Fibroblast of skin of scalp (primary cell): ENCODE data around the gene CHRM5.
"Not testable (repeated sequence)": the region's sequence is repeated elsewhere in the genome, so short reads cannot be mapped to it uniquely, and the experiment has no call there.

Source experiments
- DNase-seq: peaks from one replicate; pipeline ENCODE4 v3.0.0-alpha.2; 2013

Gene CHRM5

DNA sequence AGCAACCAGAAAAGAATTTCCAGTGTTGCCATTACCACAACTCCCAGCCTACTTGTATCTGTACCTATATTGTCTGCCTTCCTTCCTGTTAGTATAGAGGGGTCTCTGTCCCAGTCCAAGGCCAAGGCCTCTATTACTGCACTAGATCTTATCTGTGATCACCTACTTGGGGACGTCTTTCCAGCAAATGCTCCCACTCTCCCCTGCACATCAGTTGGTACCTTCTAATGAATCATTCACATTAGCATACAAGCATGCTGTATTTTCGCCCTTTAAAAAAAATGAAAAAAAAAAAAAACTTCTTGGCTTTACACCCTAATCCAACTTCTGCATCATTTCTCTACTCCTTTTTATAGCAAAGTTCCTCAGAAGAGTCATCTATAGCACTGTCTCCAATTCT lies 75.5 kb downstream of the CHRM5 start:
- no peak for DNase-seq

DNA sequence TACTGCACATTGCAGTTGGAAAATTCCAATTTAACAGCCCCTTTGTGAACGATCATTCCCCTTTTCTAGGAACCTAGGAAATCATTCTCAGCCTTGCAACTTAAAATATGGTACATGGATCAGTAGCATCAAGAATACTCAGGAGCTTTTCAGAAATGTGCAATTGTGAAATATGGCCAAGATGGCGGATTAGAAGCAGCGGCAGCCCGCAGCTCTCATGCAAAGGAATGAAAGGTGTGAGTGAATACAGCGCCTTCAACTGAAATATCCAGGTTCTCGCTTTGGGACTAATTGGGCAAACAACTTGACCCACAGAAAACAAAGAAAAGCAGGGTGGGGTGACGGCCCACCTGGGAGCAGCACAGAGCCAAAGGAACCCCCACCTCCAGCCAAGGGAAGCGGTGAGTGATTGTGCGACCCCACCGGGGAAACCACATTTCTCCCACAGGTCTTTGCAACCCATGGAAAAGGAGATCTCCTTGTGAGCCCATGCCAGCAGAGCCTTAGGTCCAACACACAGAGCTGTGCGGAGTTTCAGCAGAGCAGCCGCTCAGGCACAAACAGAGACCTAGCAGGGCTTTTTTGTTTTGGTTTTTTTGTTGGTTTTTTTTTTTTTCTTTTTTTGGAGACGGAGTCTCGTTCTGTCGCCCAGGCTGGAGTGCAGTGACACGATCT lies 78.3 kb downstream of the CHRM5 start:
- no peak for DNase-seq

DNA sequence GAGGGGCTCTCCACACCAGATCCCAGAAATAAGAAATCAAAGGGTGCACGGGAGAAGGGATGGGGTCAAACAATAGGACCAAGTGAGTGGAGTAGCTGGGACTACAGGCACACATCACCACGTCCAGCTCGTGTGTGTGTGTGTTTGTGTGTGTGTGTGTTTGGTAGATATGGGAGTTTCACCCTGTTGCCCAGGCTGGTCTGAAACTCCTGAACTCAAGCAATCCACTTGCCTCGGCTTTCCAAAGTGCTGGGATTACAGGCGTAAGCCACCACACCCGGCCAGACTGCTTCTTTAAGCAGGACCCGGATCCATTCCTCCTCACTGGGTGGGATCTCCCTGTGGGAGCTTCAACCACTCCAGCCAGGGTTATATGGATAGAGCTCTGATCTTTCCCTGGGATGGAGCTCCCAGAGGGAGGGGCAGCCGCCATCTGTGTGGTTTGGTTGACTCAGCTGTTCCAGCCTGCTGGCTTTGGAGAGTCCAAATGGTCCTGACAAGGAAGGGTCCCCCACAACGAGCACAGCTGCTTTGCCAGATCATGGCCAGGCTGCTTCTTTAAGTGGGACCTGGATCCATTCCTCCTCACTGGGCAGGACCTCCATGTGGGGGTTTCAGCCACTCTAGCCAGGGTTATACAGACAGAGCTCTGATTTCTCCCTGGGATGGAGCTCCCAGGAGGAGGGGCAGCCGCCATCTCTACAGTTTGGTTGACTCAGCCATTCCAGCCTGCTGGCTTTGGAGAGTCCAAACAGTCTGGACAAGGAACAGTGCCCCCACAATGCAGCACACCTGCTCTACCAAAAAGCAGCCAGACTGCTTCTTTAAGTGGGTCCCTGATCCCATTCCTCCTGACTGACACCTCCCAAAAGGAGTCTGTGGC lies 79.8 kb downstream of the CHRM5 start:
- DNase-seq = peak; percentile 78

DNA sequence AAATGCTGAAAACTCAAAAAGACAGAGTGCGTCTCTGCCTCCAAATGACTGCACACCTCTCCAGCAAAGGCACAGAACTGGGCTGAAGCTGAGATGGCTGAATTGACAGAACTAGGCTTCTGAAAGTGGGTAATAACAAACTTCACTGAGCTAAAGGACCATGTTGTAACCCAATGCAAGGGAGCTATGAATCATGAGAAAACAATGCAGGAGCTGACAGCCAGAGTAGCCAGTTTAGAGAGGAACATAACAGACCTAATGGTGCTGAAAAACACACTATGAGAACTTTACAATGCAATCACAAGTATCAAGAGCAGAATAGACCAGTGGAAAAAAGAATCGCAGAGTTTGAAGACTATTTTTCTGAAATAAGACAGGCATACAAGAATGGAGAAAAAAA lies 80.8 kb downstream of the CHRM5 start:
- DNase-seq = peak; percentile 86

DNA sequence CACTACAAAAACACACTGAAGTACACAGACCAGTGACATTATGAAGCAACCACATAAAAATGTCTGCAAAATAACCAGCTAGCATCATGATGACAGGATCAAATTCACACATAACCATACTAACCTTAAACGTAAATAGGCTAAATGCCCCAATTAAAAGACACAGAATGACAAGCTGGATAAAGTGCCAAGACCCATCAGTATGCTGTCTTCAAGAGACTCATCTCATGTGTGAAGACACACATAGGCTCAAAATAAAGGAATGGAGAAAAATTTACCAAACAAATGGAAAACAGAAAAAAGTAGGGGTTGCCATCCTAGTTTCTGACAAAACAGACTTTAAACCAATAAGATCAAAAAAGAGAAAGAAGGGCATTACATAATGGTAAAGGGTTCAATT lies 82.1 kb downstream of the CHRM5 start:
- not testable (repeated sequence) for DNase-seq

DNA sequence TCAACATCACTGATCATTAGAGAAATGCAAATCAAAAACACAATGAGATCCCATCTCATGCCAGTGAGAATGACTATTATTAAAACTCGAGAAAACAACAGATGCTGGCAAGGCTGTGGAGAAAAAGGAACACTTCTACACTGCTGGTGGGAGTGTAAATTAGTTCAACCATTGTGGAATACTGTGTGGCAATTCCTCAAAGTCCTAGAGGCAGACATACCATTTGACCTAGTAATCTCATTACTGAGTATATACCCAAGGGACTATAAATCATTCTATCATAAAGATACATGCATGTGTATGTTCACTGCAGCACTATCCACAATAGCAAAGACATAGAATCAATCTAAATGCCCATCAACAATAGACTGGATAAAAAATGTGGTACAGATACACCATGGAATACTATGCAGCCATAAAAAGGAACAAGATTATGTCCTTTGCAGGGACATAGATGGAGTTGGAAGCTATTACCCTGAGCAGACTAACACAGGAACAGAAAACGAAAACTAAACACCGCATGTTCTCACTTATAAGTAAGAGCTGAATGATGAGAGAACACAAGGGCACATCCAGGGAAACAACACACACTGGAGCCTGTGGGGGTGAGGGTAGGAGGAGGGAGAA lies 85.9 kb downstream of the CHRM5 start:
- DNase-seq = peak; percentile 57

DNA sequence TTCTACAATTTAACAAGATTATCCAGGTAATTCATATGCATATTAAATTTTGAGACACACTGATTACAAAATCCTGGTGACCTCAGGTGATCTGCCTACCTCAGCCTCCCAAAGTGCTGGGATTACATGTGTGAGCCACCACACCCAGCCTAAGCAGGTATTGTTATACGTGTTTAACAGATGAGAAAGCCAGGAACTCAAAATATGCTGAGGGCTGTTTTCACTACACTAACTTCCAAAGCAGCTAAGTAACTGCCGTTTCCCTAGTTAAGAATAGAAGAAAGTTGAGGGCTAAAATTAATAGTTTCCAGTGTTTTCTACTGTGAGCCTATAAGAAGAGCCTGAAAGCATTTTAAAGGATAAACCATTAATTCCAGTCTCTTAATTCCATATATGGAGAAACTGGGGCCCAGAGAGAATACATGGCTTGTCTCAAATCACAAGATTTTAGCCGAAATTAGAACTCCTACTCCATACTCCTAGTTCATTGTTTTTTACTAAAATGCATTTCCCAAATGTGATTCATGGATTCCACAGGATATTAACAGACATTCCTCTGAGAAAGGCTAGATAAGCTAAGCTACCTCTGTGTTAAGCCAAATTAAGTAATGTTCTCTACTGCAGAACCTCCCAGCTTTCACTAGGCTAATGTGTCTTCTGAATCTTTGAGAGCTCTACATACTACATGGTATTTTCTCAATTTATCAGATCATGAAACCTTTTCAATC lies 87.7 kb downstream of the CHRM5 start:
- peak; percentile 94 for DNase-seq

DNA sequence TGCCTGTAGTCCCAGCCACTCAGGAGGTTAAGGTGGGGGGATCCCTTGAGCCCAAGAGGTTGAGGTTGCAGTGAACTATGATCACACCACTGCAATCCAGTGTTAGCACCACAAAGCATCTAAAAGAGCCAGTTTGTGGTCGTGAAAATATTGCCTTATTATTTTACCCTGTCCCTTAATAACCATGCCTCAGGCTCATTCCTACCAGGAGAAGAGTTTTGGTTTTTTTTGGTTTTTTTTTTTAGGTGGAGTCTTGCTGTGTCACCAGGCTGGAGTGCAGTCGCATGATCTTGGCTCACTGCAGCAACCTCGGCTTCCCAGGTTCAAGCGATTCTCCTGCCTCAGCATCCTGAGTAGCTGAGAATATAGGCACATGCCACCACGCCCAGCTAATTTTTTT lies 88.6 kb downstream of the CHRM5 start:
- peak; percentile 81 for DNase-seq

DNA sequence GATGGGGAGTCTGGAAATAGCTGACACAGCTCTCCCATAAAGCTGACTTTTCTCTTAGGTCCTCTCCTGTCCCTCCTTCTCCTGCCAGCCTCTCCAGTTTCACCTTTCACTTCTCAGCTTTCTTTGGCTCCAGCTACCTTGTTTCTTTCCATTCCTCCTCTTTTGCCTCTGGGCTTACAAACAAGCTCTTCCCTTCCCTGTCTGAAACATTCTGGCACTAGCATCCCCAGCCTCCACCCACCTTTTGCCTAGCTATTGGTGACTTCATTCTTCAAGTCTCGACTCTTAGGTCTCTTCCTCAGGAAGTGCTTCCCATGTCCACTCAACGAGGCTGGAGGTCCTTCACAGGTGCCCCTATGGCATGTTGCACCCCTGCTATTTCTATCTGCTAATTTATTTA lies 91.2 kb downstream of the CHRM5 start:
- DNase-seq = no peak

DNA sequence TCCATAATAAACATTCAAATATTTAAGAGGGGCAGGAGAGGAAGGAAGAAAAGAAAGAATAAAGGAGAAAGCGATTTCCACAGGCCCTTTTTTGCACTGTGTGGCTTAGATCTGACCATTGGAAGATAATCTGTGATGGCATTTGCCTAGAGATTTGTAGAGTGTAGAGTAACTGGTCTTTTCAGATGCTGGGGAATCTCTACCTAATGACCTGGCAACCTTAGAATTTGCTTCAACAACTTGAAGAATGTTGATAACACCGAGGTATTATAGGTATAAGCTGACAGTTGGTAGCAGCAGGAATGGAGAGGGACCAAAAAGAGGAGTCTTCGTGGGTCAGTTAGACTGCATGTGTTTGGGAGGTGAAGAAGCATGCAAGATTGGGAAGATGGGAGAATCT lies 91.6 kb downstream of the CHRM5 start:
- DNase-seq = no peak

DNA sequence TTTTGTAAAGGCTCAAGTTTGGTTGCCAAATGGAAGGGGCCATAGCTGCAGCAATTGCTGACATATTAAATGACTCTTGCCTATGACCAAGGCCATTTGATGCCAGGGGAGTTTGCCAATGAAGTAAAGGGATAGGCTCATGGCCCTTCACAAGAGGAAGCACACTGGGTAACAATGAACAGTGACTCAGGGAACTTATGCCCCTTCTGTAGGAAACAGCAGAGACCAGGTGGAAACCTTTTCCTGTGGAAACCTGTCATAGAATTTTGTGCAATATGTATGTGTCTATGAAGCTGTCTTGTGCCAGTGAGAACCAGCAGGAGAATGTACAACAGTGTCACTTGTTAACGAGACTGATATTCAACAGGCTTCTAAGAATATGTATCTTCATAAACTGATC lies 96.1 kb downstream of the CHRM5 start:
- DNase-seq = no peak

DNA sequence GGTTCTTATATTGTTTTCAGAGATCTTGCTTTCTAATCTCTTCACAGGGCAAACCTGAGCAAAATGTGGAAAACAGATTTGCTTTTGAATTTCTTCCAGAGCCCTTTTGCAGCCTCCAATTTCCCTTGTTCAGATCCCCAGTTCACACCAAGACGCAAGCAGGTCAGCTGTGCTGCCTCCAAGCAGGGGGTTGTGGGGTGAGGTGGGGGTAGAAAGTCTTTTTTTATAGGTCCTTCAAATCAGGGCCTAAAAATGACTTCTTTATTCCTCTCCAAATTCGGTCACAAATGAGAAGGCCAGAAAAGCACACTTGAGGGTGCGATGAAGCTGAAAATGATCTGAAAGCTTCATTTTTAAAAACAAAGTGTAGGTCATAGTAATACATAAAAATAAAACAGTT lies 97.0 kb downstream of the CHRM5 start:
- no peak for DNase-seq

DNA sequence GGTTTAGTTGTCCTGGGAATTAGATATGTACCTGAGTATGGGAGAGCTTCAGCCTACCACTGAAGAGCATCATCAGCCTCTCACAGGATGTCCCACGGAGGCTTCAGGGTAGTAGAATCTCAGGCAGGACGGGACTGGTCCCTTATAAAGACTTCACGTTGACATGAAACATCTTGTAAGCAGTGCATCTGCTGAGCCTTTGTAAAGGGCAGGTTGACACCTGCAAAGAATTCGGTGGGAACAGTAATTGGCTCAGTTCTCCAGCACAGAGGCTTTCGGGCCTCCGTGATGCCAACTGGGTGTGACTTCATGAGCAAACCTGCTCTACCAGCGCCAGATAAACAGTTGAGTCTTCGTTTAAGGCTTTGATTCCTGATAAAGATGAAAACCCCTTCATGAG lies 97.6 kb downstream of the CHRM5 start:
- no peak for DNase-seq

DNA sequence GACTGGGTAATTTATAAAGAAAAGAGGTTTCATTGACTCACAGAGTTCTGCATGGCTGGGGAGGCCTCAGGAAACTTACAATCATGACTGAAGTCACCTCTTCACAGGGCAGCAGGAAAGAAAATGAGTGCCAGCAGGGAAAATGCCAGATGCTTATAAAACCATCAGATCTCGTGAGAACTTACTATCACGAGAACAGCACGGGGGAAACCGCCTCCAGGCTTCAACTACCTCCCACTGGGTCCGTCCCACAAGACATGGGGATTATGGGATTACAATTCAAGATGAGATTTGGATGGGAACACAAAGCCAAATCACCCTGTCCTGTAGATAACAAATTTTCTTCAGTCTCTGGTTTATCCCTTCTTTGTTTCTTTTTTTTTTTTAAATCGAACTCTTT lies 101.7 kb downstream of the CHRM5 start:
- DNase-seq = no peak

DNA sequence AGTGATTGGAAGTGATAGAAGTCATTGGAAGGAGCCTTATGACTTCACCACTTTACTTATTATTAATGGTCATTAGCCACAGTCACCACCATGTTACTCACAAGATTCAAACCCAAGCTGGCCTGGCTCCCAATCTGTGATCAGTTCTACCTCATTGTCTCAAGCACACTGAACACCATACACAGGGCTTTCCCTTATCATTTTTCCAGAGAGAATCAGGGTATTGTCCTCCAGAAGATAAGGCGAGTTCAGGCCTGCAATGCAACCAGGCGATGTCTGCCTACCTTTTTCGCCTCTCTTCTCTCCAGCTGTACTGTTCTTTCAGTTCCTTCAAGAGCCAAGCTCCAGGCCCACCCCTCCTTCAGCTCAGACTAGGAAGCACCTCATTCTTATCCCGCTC lies 108.5 kb downstream of the CHRM5 start:
- no peak for DNase-seq

DNA sequence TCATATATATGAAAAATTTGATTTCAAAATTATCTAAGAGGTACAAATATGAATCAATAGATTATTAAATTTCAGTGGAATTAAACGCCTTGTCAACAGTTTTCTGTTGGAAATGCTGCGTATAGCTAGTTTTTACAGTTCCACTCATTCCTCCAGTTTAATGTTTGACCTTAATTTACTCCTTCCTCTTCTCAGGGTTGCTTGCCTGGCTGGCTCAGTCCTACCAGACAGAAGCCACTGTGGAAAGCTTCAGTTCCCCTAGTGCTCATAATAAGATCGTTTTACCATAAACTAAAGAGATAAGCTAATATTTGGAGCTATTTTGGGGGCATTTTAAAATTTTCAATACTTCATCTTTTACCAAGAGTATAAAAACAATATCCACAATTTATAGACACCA lies 110.6 kb downstream of the CHRM5 start:
- no peak for DNase-seq

DNA sequence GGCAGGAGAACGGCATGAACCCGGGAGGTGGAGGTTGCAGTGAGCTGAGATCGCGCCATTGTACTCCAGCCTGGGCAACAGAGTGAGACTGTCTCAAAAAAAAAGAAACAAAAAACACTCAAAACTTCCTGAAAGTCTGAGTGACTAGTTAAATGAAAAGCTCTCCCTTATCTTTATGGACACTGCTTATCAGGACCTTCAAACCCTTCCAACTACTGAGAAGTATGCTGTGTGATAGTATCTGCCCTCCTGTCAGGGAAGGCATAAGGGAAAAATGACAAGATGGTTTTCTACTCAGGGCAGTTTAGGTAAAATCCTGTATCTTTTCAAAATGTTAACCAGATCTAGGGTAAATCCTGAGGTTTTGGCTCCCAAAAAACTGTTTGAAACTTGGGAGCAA lies 111.6 kb downstream of the CHRM5 start:
- no peak for DNase-seq

DNA sequence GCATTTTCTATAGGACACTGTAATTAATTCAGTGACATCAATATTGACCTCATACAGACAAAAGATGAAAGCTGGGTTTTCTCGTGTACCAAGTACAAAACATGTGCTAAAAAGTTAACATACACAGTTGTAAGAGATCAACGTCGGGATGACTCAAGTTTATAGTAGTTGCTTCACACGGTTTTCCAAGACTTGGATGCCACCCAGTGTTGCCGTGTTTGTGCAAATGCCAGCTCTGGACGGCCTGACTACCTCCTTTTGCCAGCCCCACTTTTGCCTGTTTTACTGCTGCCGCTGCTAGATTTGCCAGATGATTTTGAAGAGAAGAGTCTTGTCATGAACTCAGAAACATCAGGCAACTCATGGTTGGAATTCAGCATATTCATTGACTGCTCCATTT lies 115.8 kb downstream of the CHRM5 start:
- DNase-seq = no peak

DNA sequence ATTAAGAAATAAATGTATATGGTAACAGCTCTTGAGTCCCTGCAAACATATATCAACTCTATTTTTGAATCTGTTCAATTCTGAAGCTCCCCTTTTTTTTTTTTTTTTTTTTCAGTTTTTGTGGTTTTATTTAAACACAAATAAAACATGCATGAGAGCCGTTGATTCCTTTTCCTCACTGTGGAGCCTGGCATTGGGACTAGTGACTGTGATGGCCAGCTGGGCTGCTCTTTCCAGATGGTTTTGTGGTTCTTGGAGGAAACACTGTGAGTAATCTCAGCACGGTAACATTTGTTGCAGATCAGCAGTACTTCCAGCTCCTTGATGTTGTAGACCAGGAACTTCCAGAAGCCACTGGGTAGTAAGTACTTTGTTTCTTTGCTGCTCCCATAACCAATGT lies 117.4 kb downstream of the CHRM5 start:
- DNase-seq = no peak

DNA sequence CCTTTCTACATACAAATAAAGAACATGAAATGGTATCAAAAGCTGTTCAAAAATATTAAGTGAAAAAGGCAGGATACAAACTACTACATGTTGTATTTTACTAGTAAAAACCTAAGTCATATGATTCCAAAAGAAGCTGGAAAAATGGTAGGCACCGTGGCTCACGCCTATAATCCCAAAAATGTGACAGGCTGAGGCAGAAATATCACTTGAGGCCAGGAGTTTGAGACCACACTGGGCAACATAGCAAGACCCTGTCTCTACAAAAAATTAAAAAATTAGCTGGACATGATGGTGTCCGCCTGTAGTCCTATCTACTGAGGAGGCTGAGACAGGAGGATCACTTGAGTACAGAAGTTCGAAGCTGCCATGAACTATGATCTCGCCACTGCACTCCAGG lies 131.6 kb downstream of the CHRM5 start:
- DNase-seq = no peak

DNA sequence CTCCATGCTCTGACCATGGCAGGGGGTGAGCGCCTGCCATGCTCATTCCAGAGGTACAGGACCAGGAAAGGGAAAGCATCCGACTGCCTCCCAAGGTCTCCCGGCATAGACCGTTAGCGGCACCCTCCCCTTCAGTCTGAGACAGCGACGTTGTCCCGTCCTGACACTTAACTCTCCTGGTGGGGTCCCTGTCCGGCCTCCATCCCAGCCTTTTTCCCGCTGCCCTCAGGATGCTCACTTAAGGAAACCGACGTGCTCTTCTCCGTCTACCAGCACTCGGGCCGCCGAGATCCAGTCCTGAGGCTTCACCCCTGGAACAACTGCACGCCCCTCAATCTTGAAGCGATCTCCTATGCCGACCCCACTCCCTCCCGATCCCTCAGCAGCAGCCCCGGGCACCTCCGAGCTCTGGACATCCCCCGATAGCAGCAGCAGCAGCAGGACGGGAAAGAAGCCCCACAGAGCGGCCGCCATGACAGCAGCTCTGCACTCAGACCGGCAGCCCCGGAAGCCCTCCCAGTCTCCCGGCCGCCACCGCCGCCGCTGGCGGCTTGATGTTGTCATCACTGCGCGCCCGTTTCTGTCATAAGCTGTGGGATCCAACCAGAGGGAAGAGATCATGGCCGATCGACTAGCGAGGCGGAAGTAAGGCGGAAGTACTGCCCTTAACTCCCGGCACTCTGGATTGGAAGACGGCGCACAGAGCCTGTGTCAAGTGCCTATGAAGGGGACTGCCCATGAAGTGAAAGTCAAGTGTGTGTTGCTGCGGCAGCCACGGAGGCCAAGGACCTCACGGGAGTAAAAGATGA lies 133.3 kb downstream of the CHRM5 start, which contains the start of the genes EMC7 and PGBD4:
EMC7 (minus strand) TSS at position 497 of the 809 bp plus-strand sequence; CDS start at position 474, 23 bp downstream.
PGBD4 (plus strand) TSS at position 718 of the 809 bp plus-strand sequence. CDS start 449 bp downstream, outside the sequence.
- peak; percentile 100 for DNase-seq
